H1 (cell line): ENCODE measurements around the gene NCOA6. TPM values are rescaled to one million over a fixed set of nuclear protein-coding genes. Genes with fewer than 3 reads are reported as not detected.

Source experiments
- CTCF ChIA-PET: fragments of 300-600 bp; sonication (Branson Sonifier 250); formaldehyde crosslinking; loops from one replicate; lab custom pipeline; 2021; ENCODE audit not compliant: partially characterized antibody; lab: Charles Lee
- POLR2A ChIA-PET: fragments of 300-600 bp; sonication (Branson Sonifier 250); formaldehyde crosslinking; loops from one replicate; lab custom pipeline; 2021; ENCODE audit warnings: inconsistent platforms; ENCODE audit not compliant: partially characterized antibody; lab: Charles Lee
- DNase-seq, 2 experiments: peaks; one replicate each; pipeline versions ENCODE4 v3.0.0 to v3.0.0-alpha.2; 2010 to 2022; ENCODE audit warnings: low spot score in 2 of 2, low read depth in 1 of 2, mixed read lengths in 1 of 2
- FAIRE-seq: peaks from 2 replicates; lab custom pipeline; 2011; peaks lifted over from hg19 to GRCh38; lab: Jason Lieb, UNC
- H2AFZ ChIP-seq: 2 replicates; pipeline ENCODE4 v1.8.1; 2012; ENCODE audit warnings: low read length, inconsistent platforms
- H2AK5ac ChIP-seq: 2 replicates; pipeline ENCODE4 v1.6.1; 2013; ENCODE audit warnings: low read depth, low read length
- H2BK120ac ChIP-seq: replicated peaks from 2 replicates; pipeline ENCODE3; 2013; ENCODE audit warnings: low read depth, low read length, inconsistent platforms
- H2BK12ac ChIP-seq: 2 replicates; pipeline ENCODE4 v1.6.1; 2013; ENCODE audit warnings: low read depth, low read length
- H2BK15ac ChIP-seq: 2 replicates; pipeline ENCODE4 v1.6.1; 2013; ENCODE audit warnings: low read length
- H2BK20ac ChIP-seq: 2 replicates; pipeline ENCODE4 v1.6.1; 2013; ENCODE audit warnings: low read length
- H2BK5ac ChIP-seq: 2 replicates; pipeline ENCODE4 v1.6.1; 2013; ENCODE audit warnings: low read depth, low read length
- H3K14ac ChIP-seq: 2 replicates; pipeline ENCODE4 v1.6.1; 2013; ENCODE audit warnings: inconsistent platforms; ENCODE audit not compliant: insufficient read length
- H3K18ac ChIP-seq: 2 replicates; pipeline ENCODE4 v1.6.1; 2013; ENCODE audit warnings: low read length; ENCODE audit errors: extremely low read depth
- H3K23ac ChIP-seq: 2 replicates; pipeline ENCODE4 v1.6.1; 2013; ENCODE audit warnings: inconsistent platforms; ENCODE audit not compliant: insufficient read length
- H3K23me2 ChIP-seq: 2 replicates; pipeline ENCODE4 v1.6.1; 2013; ENCODE audit warnings: low read depth, low read length
- H3K27ac ChIP-seq: 2 replicates; pipeline ENCODE4 v1.6.1; 2011; ENCODE audit warnings: low read depth, low read length, inconsistent platforms
- H3K27me3 ChIP-seq, 4 experiments: replicated peaks in 1 of 4; 1 replicate in 1 of 4; 2 replicates in 3 of 4; pipeline versions ENCODE4 v1.6.1 to v1.8.1; 2011 to 2013; ENCODE audit warnings: low read length in 3 of 4, mild to moderate bottlenecking in 3 of 4, inconsistent platforms in 2 of 4, mixed read lengths in 2 of 4, moderate library complexity in 1 of 4; ENCODE audit not compliant: control insufficient read depth in 3 of 4, insufficient read depth in 3 of 4; ENCODE audit errors: extremely low read depth in 1 of 4
- H3K36me3 ChIP-seq, 4 experiments: 2 replicates each; pipeline versions ENCODE4 v1.6.1 to v1.8.1; 2011 to 2013; ENCODE audit warnings: mild to moderate bottlenecking in 4 of 4, low read length in 3 of 4, moderate library complexity in 2 of 4, control low read depth in 1 of 4, inconsistent platforms in 1 of 4; ENCODE audit not compliant: insufficient read depth in 4 of 4, control insufficient read depth in 2 of 4
- H3K4ac ChIP-seq: replicated peaks from 2 replicates; pipeline ENCODE3; 2013; ENCODE audit warnings: low read length, low read depth, mixed read lengths, inconsistent platforms; ENCODE audit not compliant: insufficient read length
- H3K4me1 ChIP-seq, 4 experiments: replicated peaks in 1 of 4; 1 replicate in 1 of 4; 2 replicates in 3 of 4; pipeline versions ENCODE4 v1.6.1 to v1.8.1; 2011 to 2013; ENCODE audit warnings: low read length in 3 of 4, inconsistent platforms in 2 of 4, mixed read lengths in 1 of 4; ENCODE audit not compliant: insufficient read depth in 4 of 4, control insufficient read depth in 3 of 4
- H3K4me2 ChIP-seq, 2 experiments: 2 replicates each; pipeline versions ENCODE4 v1.6.1 to v1.8.1; 2011 to 2013; ENCODE audit warnings: low read depth in 2 of 2, low read length in 2 of 2, control low read depth in 1 of 2, inconsistent platforms in 1 of 2, mild to moderate bottlenecking in 1 of 2; ENCODE audit not compliant: insufficient read depth in 1 of 2
- H3K4me3 ChIP-seq, 4 experiments: fragments of 200-600, 300-600 bp in 1 of 4; sonication (generic), shearing (Covaris generic), sonication (Bioruptor Twin) in 1 of 4; 2 replicates each; pipeline versions ENCODE4 v1.5.1 to v1.8.1; 2011 to 2016; ENCODE audit warnings: low read length in 4 of 4, low read depth in 3 of 4, control low read depth in 2 of 4, inconsistent platforms in 2 of 4, mild to moderate bottlenecking in 2 of 4, mixed read lengths in 1 of 4, moderate library complexity in 1 of 4; ENCODE audit not compliant: insufficient read depth in 2 of 4; ENCODE audit errors: extremely low read depth in 1 of 4
- H3K56ac ChIP-seq: replicated peaks from 2 replicates; pipeline ENCODE3; 2013; ENCODE audit warnings: low read depth, mild to moderate bottlenecking, mixed read lengths, low read length, inconsistent platforms; ENCODE audit not compliant: insufficient read length
- H3K79me1 ChIP-seq: 2 replicates; pipeline ENCODE4 v1.6.1; 2013; ENCODE audit warnings: low read depth, low read length, control low read depth
- H3K79me2 ChIP-seq, 2 experiments: 2 replicates each; pipeline versions ENCODE4 v1.6.1 to v1.8.1; 2012 to 2013; ENCODE audit warnings: low read length in 2 of 2, mild to moderate bottlenecking in 2 of 2, inconsistent platforms in 1 of 2; ENCODE audit not compliant: insufficient read depth in 2 of 2, control insufficient read depth in 1 of 2
- H3K9ac ChIP-seq, 4 experiments: replicated peaks in 1 of 4; 1 replicate in 1 of 4; 2 replicates in 3 of 4; pipeline versions ENCODE4 v1.6.1 to v1.8.1; 2011 to 2013; ENCODE audit warnings: low read depth in 3 of 4, low read length in 3 of 4, control low read depth in 2 of 4, mild to moderate bottlenecking in 2 of 4, moderate library complexity in 2 of 4, inconsistent platforms in 1 of 4; ENCODE audit errors: extremely low read depth in 1 of 4
- H3K9me3 ChIP-seq, 2 experiments: 2 replicates each; pipeline versions ENCODE4 v1.6.1 to v1.8.1; 2012 to 2013; ENCODE audit warnings: mild to moderate bottlenecking in 2 of 2, moderate library complexity in 2 of 2, control low read depth in 1 of 2, inconsistent platforms in 1 of 2, low read depth in 1 of 2, low read length in 1 of 2, mixed read lengths in 1 of 2; ENCODE audit not compliant: insufficient read depth in 2 of 2
- H4K20me1 ChIP-seq, 2 experiments: replicated peaks in 1 of 2; 2 replicates each; pipeline versions ENCODE3 to v1.8.1; 2011 to 2013; ENCODE audit warnings: inconsistent platforms in 2 of 2, low read length in 2 of 2, mild to moderate bottlenecking in 1 of 2; ENCODE audit not compliant: insufficient read depth in 2 of 2, control insufficient read depth in 1 of 2
- H4K5ac ChIP-seq: 2 replicates; pipeline ENCODE4 v1.6.1; 2013; ENCODE audit warnings: low read length, low read depth, mixed read lengths, inconsistent platforms; ENCODE audit not compliant: insufficient read length
- H4K8ac ChIP-seq: 2 replicates; pipeline ENCODE4 v1.8.0; 2013; ENCODE audit warnings: mild to moderate bottlenecking, moderate library complexity, low read length, inconsistent platforms; ENCODE audit not compliant: insufficient read depth; ENCODE audit errors: extremely low read depth
- H4K91ac ChIP-seq: replicated peaks from 2 replicates; pipeline ENCODE3; 2013; ENCODE audit warnings: low read length, mixed read lengths, inconsistent platforms; ENCODE audit not compliant: insufficient read length
- ASH2L ChIP-seq: fragments of 200-600, 300-600 bp; sonication (generic); IDR thresholded peaks from one replicate; pipeline ENCODE4 v1.7.1; 2017; ENCODE audit warnings: low read length
- CEBPB ChIP-seq: IDR thresholded peaks from 2 replicates; pipeline ENCODE4 v1.6.1; 2012; ENCODE audit warnings: low read depth, low read length
- EP300 ChIP-seq, 2 experiments: IDR thresholded peaks; 1 replicate in 1 of 2; 2 replicates in 1 of 2; pipeline ENCODE4 v1.6.1; 2011 to 2012; ENCODE audit warnings: low read depth in 2 of 2, low read length in 2 of 2, mild to moderate bottlenecking in 2 of 2, borderline replicate concordance in 1 of 2, inconsistent platforms in 1 of 2, moderate library complexity in 1 of 2
- GABPA ChIP-seq: IDR thresholded peaks from 2 replicates; pipeline ENCODE4 v1.6.1; 2011; ENCODE audit warnings: mild to moderate bottlenecking, low read length, moderate library complexity, borderline replicate concordance; ENCODE audit not compliant: insufficient read depth
- GTF2F1 ChIP-seq: IDR thresholded peaks from 2 replicates; pipeline ENCODE4 v1.6.1; 2012; ENCODE audit warnings: low read depth, low read length, improper control_type of control experiment, borderline replicate concordance
- JUND ChIP-seq: IDR thresholded peaks from 2 replicates; pipeline ENCODE4 v1.6.1; 2011; ENCODE audit warnings: mild to moderate bottlenecking, improper control_type of control experiment, low read length
- NRF1 ChIP-seq: IDR thresholded peaks from 2 replicates; pipeline ENCODE4 v1.6.1; 2011; ENCODE audit warnings: mild to moderate bottlenecking, low read depth, low read length, improper control_type of control experiment
- PHF8 ChIP-seq: fragments of 200-600 bp; sonication (generic); conservative IDR thresholded peaks from 2 replicates; pipeline ENCODE4 v1.7.1; 2012; ENCODE audit warnings: low read depth, mild to moderate bottlenecking, inconsistent platforms, low read length, moderate library complexity
- RAD21 ChIP-seq, 2 experiments: IDR thresholded peaks in 1 of 2; conservative IDR thresholded peaks in 1 of 2; 2 replicates each; pipeline ENCODE4 v1.6.1; 2011; ENCODE audit warnings: low read depth in 2 of 2, low read length in 2 of 2, improper control_type of control experiment in 1 of 2, inconsistent platforms in 1 of 2, mild to moderate bottlenecking in 1 of 2, moderate library complexity in 1 of 2
- RFX5 ChIP-seq: IDR thresholded peaks from 2 replicates; pipeline ENCODE4 v1.6.1; 2011; ENCODE audit warnings: low read depth, low read length, improper control_type of control experiment, borderline replicate concordance
- SIX5 ChIP-seq: IDR thresholded peaks from 2 replicates; pipeline ENCODE4 v1.6.1; 2011; ENCODE audit warnings: mild to moderate bottlenecking, low read depth, low read length
- TCF12 ChIP-seq: IDR thresholded peaks from 2 replicates; pipeline ENCODE4 v1.6.1; 2011; ENCODE audit warnings: low read depth, mild to moderate bottlenecking, low read length
- USF2 ChIP-seq: IDR thresholded peaks from 2 replicates; pipeline ENCODE4 v1.6.1; 2011; ENCODE audit warnings: low read length, improper control_type of control experiment
- WGBS, 2 experiments: shearing (Covaris generic) in 1 of 2; methylation state at CpG; one replicate each; pipeline versions ENCODE4 v1.1.6 to v1.1.7; 2013 to 2015; ENCODE audit warnings: low lambda C conversion rate in 2 of 2, mixed read lengths in 2 of 2, inconsistent platforms in 1 of 2, low coverage in 1 of 2, missing lambda C conversion rate in 1 of 2; ENCODE audit not compliant: insufficient replicate concordance in 2 of 2, insufficient coverage in 1 of 2, insufficient read length in 1 of 2; ENCODE audit errors: extremely low coverage in 1 of 2, missing lambda C conversion rate in 1 of 2; 5-methylcytosine and 5-hydroxymethylcytosine counted together
- polyA plus RNA-seq, 7 experiments: library from polyadenylated mRNA; depleted of rRNA in 3 of 7; stranded (reverse) in 5 of 7; unstranded in 2 of 7; fragments of >200 nt in 5 of 7; fragments of 200-250 nt in 2 of 7; gene quantifications; 1 replicate in 5 of 7; 2 replicates in 1 of 7; 4 replicates in 1 of 7; pipeline versions ENCODE4 v1.2.1 to v1.2.3, GENCODE V29; 2011 to 2013; ENCODE audit warnings: missing spikeins in 2 of 7, mixed read lengths in 2 of 7
- total RNA-seq: library from RNA; stranded (reverse); fragmentation: NEBNext Ultra II Directional; extraction: Animal tissue kit (Norgen Biotek cat#: 25700); gene quantifications from 2 replicates; pipeline ENCODE4 v1.2.1, GENCODE V29; 2021

The NCOA6 gene
- total and polyA plus RNA-seq, 2 of the 8 experiments (the other 6 are each of a cell fraction or from before 2014, with no cell fraction given), result 9.0 to 9.5 TPM

GRCh38 chr20:34842143-34842542 lies 16.7 kb upstream of the NCOA6 start:
- 79% methylated on average over 2 of the region's 2 CpGs; no CpG with 5 or more reads in 1 of the 2 experiments for WGBS, 2 experiments
- no peaks in the 10 kb centered on the region for H3K27me3 ChIP-seq
- POLR2A ChIA-PET, result interaction anchor here (0.7 to 1.4 kb wide), 3 partner anchors 11 to 18 kb away, joined by 3 to 5 read pairs (median 3); no protein-coding TSS in a partner anchor
- TF ChIP-seq SIX5 (no peak), PHF8 (no peak), TCF12 (no peak), NRF1 (no peak), RFX5 (no peak), USF2 (no peak), ASH2L (no peak), GABPA (no peak), JUND (no peak), CEBPB (no peak), RAD21 (IDR thresholded peaks at IDR 0.05 in 1 of 2, conservative IDR thresholded peaks at IDR 0.05 in 1 of 2; ENCODE audit: low read depth in 2 of 2, low read length in 2 of 2) (no peak), GTF2F1 (no peak), EP300 (IDR thresholded peaks at IDR 0.05; ENCODE audit: borderline replicate concordance in 1 of 2, low read depth in 2 of 2, low read length in 2 of 2) (no peak)

More at GRCh38 chr20:34842143-34842542, 16.7 kb upstream of the NCOA6 start:
- H2BK12ac ChIP-seq, result no peak overlapping the region
- H4K8ac ChIP-seq, result no peak overlapping the region
- no peak overlapping the region for H3K27ac ChIP-seq
- no peak overlapping the region for H4K5ac ChIP-seq
- no peak overlapping the region for H2BK15ac ChIP-seq
- no peak overlapping the region for H3K23ac ChIP-seq
- CTCF ChIA-PET, result no interaction called here
- H4K91ac ChIP-seq, result no peak overlapping the region
- H2BK120ac ChIP-seq, result no peak overlapping the region
- no peak overlapping the region for H2BK5ac ChIP-seq
- H4K20me1 ChIP-seq, result no peaks in the 10 kb centered on the region
- H3K56ac ChIP-seq, result no peak overlapping the region
- no peaks in the 10 kb centered on the region for H3K79me1 ChIP-seq
- 0 out of 2 replicates have a peak overlapping the region, but pooled peaks have one; percentile 65 for H2AK5ac ChIP-seq
- H3K79me2 ChIP-seq, result no peaks in the 10 kb centered on the region
- H2AFZ ChIP-seq, result no peak overlapping the region
- H3K36me3 ChIP-seq, result 0 out of 8 replicates have a peak, but pooled peaks cover 0 to 3% (median 0%) of the 10 kb centered on the region in 4 experiments
- no peak overlapping the region for H3K4ac ChIP-seq
- H3K23me2 ChIP-seq, result peaks cover 2% of the 10 kb centered on the region; the same call in 1 of the 2 replicates
- no peak for FAIRE-seq
- no peaks in the 10 kb centered on the region for H3K4me1 ChIP-seq
- no peak overlapping the region for H2BK20ac ChIP-seq
- H3K18ac ChIP-seq, result no peak overlapping the region
- H3K4me2 ChIP-seq, result no peak overlapping the region
- H3K4me3 ChIP-seq, result no peak overlapping the region
- no peak for DNase-seq
- no peak overlapping the region for H3K14ac ChIP-seq
- no peak overlapping the region for H3K9ac ChIP-seq
- no peaks in the 10 kb centered on the region for H3K9me3 ChIP-seq
